Gastroesophageal sphincter (tissue), 4 donors: ENCODE measurements around the gene SHTN1. TPM values are rescaled to one million over a fixed set of nuclear protein-coding genes. Genes with fewer than 3 reads are reported as not detected.

ENCODE experiments used
- ATAC-seq: fragments of 150-250 bp; one replicate; pipeline ENCODE4 v1.9.1; 2016; ENCODE audit warnings: mild to moderate bottlenecking, moderate library complexity
- H3K27ac ChIP-seq, 4 donors: fragments of 200-600 bp; sonication (generic) in 3 of 4; 1 replicate in 3 of 4; 2 replicates in 1 of 4; pipeline ENCODE4 v1.5.1; 2016 to 2019
- H3K27me3 ChIP-seq: fragments of 200-600 bp; sonication (generic); one replicate; pipeline ENCODE4 v1.5.1; 2019
- H3K36me3 ChIP-seq, 2 donors: fragments of 200-600 bp; sonication (generic); one replicate each; pipeline ENCODE4 v1.5.1; 2019; ENCODE audit warnings: control low read depth in 1 of 2
- H3K4me1 ChIP-seq, 3 donors: fragments of 200-600 bp; sonication (generic); 1 replicate in 2 of 3; 2 replicates in 1 of 3; pipeline ENCODE4 v1.5.1; 2016 to 2019; ENCODE audit warnings: control low read depth in 2 of 3
- H3K4me3 ChIP-seq, 2 donors: fragments of 200-600 bp; sonication (generic); one replicate each; pipeline ENCODE4 v1.5.1; 2019; ENCODE audit warnings: mild to moderate bottlenecking in 1 of 2, moderate library complexity in 1 of 2
- H3K9me3 ChIP-seq, 3 donors: fragments of 200-600 bp; sonication (generic); one replicate each; pipeline ENCODE4 v1.5.1; 2017 to 2019; ENCODE audit warnings: control low read depth in 2 of 3
- CTCF ChIP-seq, 4 experiments: fragments of 200-600 bp in 2 of 4; fragments of 450-650 bp in 2 of 4; sonication (generic) in 1 of 4; IDR thresholded peaks; one replicate each; pipeline ENCODE4 v1.5.1; 2017 to 2019; ENCODE audit warnings: antibody characterized with exemption in 4 of 4, mild to moderate bottlenecking in 2 of 4, moderate library complexity in 2 of 4
- EP300 ChIP-seq: sonication (generic); formaldehyde crosslinking; IDR thresholded peaks from one replicate; pipeline ENCODE4 v1.6.1; 2017; ENCODE audit warnings: antibody characterized with exemption, mild to moderate bottlenecking
- POLR2A ChIP-seq, 2 donors: fragments of 450-650 bp; IDR thresholded peaks; one replicate each; pipeline ENCODE4 v1.6.1; 2017; ENCODE audit warnings: antibody characterized with exemption in 2 of 2, mild to moderate bottlenecking in 2 of 2, moderate library complexity in 1 of 2
- POLR2AphosphoS5 ChIP-seq: sonication (generic); formaldehyde crosslinking; IDR thresholded peaks from one replicate; pipeline ENCODE4 v1.6.1; 2017; ENCODE audit warnings: antibody characterized with exemption
- WGBS, 2 donors: methylation state at CpG; one replicate each; pipeline ENCODE4 v1.1.5; 2018; ENCODE audit warnings: low coverage in 1 of 2; 5-methylcytosine and 5-hydroxymethylcytosine counted together
- total RNA-seq, 4 donors: library from RNA; depleted of rRNA; stranded (reverse); fragments of >200 nt; gene quantifications; one replicate each; pipeline ENCODE4 v1.1.0, GENCODE V29; 2016

SHTN1 gene
- total RNA-seq, 4 donors from 2014 or later: 4.3 to 9.2 (median 6.3) TPM

DNA sequence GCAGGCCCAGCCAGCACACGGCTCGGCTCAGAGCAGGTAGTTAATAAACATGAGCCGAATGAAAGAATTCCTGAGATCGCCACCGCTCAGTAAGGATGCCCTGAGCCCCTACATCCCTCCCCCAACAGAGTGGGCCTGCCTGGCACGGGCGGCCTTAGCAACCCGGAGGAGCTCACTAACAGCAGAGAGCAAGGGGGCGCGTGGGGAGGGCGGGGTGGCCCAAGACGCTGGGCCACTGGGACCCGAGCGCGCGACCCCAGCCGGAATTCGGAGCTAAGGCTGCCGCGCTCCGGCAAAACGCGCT is 156.1 kb downstream of the SHTN1 start:
- ATAC-seq: no peak
- Histone ChIP-seq H3K4me3 (peak overlapping the region; percentile 61 to 72), H3K9me3 (no peaks in the 10 kb centered on the region), H3K36me3 (no peaks in the 10 kb centered on the region), H3K27ac (peak overlapping the region in 3 of 4 donors; percentile 68 to 76 (median 72)), H3K27me3 (no peaks in the 10 kb centered on the region), H3K4me1 (peaks cover 0 to 21% (median 5%) of the 10 kb centered on the region in 3 donors)
- TF ChIP-seq CTCF (IDR thresholded peaks at IDR 0.05) (no peak), POLR2A (IDR thresholded peaks at IDR 0.05) (no peak), EP300 (no peak), POLR2AphosphoS5 (no peak)
- no CpG with 5 or more reads among the region's 23 CpGs for WGBS, 2 donors

DNA sequence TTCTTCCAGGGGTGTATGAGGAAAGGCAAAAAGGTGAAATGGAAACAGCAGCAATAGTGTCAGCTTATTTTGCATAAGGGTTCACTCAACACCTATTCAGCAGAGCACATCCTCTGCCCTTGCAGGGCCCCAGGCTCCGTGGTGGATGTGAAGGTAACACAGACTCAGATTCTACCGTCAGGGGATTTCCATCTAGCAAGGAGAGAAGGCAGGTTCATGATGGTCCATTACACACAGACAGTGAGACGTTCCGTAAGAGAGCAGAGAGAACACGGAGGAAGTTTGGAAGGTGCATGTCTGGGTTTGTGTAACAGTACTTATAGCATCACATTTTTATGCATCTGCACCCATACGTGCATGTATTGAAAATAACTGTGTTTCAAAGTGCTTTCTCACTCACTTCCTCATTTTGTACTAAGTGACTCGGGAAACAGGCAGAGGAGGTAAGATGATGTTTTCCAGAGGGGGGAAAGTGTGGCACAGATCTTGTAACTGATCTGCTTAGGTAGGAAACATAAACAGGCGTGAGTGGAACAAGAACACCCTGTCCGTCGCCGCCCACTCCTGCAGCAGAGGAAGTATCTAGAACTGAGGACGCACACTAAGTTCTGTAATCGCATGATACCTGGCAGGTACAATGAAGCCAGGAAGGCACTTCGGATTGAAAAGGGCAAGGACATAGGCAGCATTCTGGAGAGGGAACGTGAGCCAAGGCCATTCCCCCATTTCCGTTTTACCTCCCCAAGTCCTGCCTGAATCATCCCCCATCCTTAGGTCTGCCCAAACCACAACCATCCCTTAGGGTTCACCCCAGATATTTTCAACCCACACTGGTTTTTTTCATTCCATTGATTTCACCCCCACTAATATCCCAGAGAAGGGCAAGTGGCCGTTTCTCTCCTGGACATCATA is 156.7 kb downstream of the SHTN1 start:
- peak overlapping the region in 1 of 4 donors; percentile 72 for H3K27ac ChIP-seq
- no peaks in the 10 kb centered on the region for H3K9me3 ChIP-seq
- ATAC-seq: no peak
- no peaks in the 10 kb centered on the region for H3K36me3 ChIP-seq
- H3K27me3 ChIP-seq: no peaks in the 10 kb centered on the region
- TF ChIP-seq CTCF (IDR thresholded peaks at IDR 0.05): no peak
- no peak for TF ChIP-seq POLR2AphosphoS5
- TF ChIP-seq POLR2A (IDR thresholded peaks at IDR 0.05): no peak
- TF ChIP-seq EP300: no peak
- WGBS, 2 donors: 59 to 82% methylated on average over 7 to 15 of the region's 17 CpGs
- peak overlapping the region; percentile 61 to 72 for H3K4me3 ChIP-seq
- peaks cover 0 to 21% (median 5%) of the 10 kb centered on the region in 3 donors for H3K4me1 ChIP-seq

DNA sequence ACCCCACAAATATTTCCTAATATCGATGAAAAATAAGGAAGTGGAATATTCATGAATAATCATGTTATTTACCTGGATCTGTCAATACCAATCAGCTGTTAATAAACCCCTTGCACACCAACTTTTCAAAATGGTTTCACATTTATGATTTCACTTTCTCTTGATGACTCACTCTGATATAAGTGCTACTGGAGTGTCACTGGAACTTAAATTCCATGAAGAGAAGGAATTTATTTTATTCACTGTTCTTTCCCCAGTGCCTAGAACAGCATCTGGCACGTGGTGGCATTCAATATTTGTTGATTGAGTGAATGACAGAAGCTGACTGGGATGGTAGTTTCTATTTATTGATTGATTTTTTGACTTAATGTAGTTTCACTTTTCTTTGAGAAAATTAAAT is 159.2 kb downstream of the SHTN1 start:
- ATAC-seq: no peak
- H3K4me3 ChIP-seq: no peak overlapping the region
- no peaks in the 10 kb centered on the region for H3K9me3 ChIP-seq
- H3K36me3 ChIP-seq: no peaks in the 10 kb centered on the region
- TF ChIP-seq POLR2A (IDR thresholded peaks at IDR 0.05): no peak
- no peak for TF ChIP-seq POLR2AphosphoS5
- no peak for TF ChIP-seq CTCF (IDR thresholded peaks at IDR 0.05)
- TF ChIP-seq EP300: no peak
- H3K27me3 ChIP-seq: no peaks in the 10 kb centered on the region
- H3K4me1 ChIP-seq: peaks cover 0 to 21% (median 5%) of the 10 kb centered on the region in 3 donors
- H3K27ac ChIP-seq: no peak overlapping the region
- WGBS, 2 donors: 68 to 92% methylated on average over 2 of the region's 2 CpGs

- 85 to 92% methylated on average over 6 of the region's 6 CpGs for WGBS, 2 donors
- H3K27ac ChIP-seq: no peak overlapping the region
- H3K4me3 ChIP-seq: no peak overlapping the region
- ATAC-seq: no peak
- H3K36me3 ChIP-seq: no peaks in the 10 kb centered on the region
- no peaks in the 10 kb centered on the region for H3K9me3 ChIP-seq
- no peak for TF ChIP-seq POLR2AphosphoS5
- no peak for TF ChIP-seq CTCF (IDR thresholded peaks at IDR 0.05)
- TF ChIP-seq POLR2A (IDR thresholded peaks at IDR 0.05): no peak
- TF ChIP-seq EP300: no peak
- H3K4me1 ChIP-seq: no peaks in the 10 kb centered on the region
- H3K27me3 ChIP-seq: no peaks in the 10 kb centered on the region
Observed at GRCh38 chr10:116840389-116841075, 164.5 kb downstream of the SHTN1 start.
